ENCODE measurements around the gene FSD2. TPM values are rescaled to one million over a fixed set of nuclear protein-coding genes. Genes with fewer than 3 reads are reported as not detected.

Gene FSD2
- total RNA-seq, 1 experiment from 2014 or later, result not detected

- POLR2A ChIA-PET (ENCODE audit: unreplicated experiment), result no interaction called here
- Histone ChIP-seq H3K79me2 (ENCODE audit: low read length) (peaks cover 40% of the 10 kb centered on the region), H3K27me3 (ENCODE audit: low read length) (no peaks in the 10 kb centered on the region), H3K9me3 (ENCODE audit: low read length) (no peaks in the 10 kb centered on the region), H3K9ac (ENCODE audit: low read length) (no peak overlapping the region), H3K9me2 (replicated peaks; ENCODE audit: low read length) (no peaks in the 10 kb centered on the region), H3F3A (ENCODE audit: low read length, unreplicated experiment) (no peaks in the 10 kb centered on the region), H3K4me1 (ENCODE audit: insufficient read depth, low read length) (peaks cover 16% of the 10 kb centered on the region), H2AFZ (ENCODE audit: low read length) (no peak overlapping the region), H3K4me3 (ENCODE audit: low read length) (no peak overlapping the region), H3K27ac (ENCODE audit: low read length) (no peak overlapping the region), H4K20me1 (ENCODE audit: low read length) (0 out of 2 replicates have a peak, but pooled peaks cover 5% of the 10 kb centered on the region), H3K4me2 (ENCODE audit: low read length) (no peak overlapping the region), H3K36me3 (ENCODE audit: low read depth, low read length) (peaks cover 8% of the 10 kb centered on the region; the same call in 1 of the 2 replicates)
- CTCF ChIA-PET, result no interaction called here
- TF ChIP-seq EZH2phosphoT487 (IDR thresholded peaks at IDR 0.05; ENCODE audit: borderline replicate concordance, low read length) (no peak), CTCF (conservative IDR thresholded peaks at IDR 0.05; ENCODE audit: low read depth, low read length) (no peak), EZH2 (IDR thresholded peaks at IDR 0.05; ENCODE audit: low read length, unreplicated experiment) (no peak)
- ATAC-seq, result no peak
- BruUV-seq (replicated peaks), result no TSS peak
- DNase-seq, result no peak
- intact Hi-C loops (cut with micrococcal nuclease), result no loop called here
Observed at GRCh38 chr15:82812994-82813393, 7.1 kb upstream of the FSD2 start.

- POLR2A ChIA-PET (ENCODE audit: unreplicated experiment), result interaction anchor here (0.6 kb wide), 1 partner anchor 60 kb away, joined by 3 read pairs; no protein-coding TSS in a partner anchor
- ATAC-seq (no peak), DNase-seq (peak; percentile 10)
- H3K9me3 ChIP-seq (ENCODE audit: low read length), result no peaks in the 10 kb centered on the region
- H3K9me2 ChIP-seq (replicated peaks; ENCODE audit: low read length), result no peaks in the 10 kb centered on the region
- peak overlapping the region; percentile 90 for H3K4me3 ChIP-seq (ENCODE audit: low read length)
- peak overlapping the region; percentile 54; the same call in 1 of the 2 replicates for H2AFZ ChIP-seq (ENCODE audit: low read length)
- intact Hi-C loops (cut with micrococcal nuclease), result no loop called here
- H3K4me1 ChIP-seq (ENCODE audit: insufficient read depth, low read length), result peaks cover 16% of the 10 kb centered on the region
- H3K4me2 ChIP-seq (ENCODE audit: low read length), result peak overlapping the region; percentile 82
- H3K36me3 ChIP-seq (ENCODE audit: low read depth, low read length), result peaks cover 8% of the 10 kb centered on the region; the same call in 1 of the 2 replicates
- peak overlapping the region; percentile 89 for H3K9ac ChIP-seq (ENCODE audit: low read length)
- TSS peak; percentile 71 for BruUV-seq (replicated peaks)
- no peaks in the 10 kb centered on the region for H3K27me3 ChIP-seq (ENCODE audit: low read length)
- 0 out of 2 replicates have a peak, but pooled peaks cover 5% of the 10 kb centered on the region for H4K20me1 ChIP-seq (ENCODE audit: low read length)
- H3F3A ChIP-seq (ENCODE audit: low read length, unreplicated experiment), result no peaks in the 10 kb centered on the region
- peaks cover 40% of the 10 kb centered on the region for H3K79me2 ChIP-seq (ENCODE audit: low read length)
- 0 out of 2 replicates have a peak overlapping the region, but pooled peaks have one; percentile 6 for H3K27ac ChIP-seq (ENCODE audit: low read length)
- CTCF ChIA-PET, result interaction anchor here (1.3 kb wide), 1 partner anchor 61 kb away, joined by 6 read pairs; no protein-coding TSS in a partner anchor
- TF ChIP-seq EZH2 (IDR thresholded peaks at IDR 0.05; ENCODE audit: low read length, unreplicated experiment) (no peak), EZH2phosphoT487 (IDR thresholded peaks at IDR 0.05; ENCODE audit: borderline replicate concordance, low read length) (no peak), CTCF (conservative IDR thresholded peaks at IDR 0.05; ENCODE audit: low read depth, low read length) (no peak)
Observed at GRCh38 chr15:82810890-82811426, 5.1 kb upstream of the FSD2 start.

Data from PC-3 (cell line).